GM18520 (cell line): ENCODE data around the gene THPO.

Experiments used
- ATAC-seq: cut with Tn5 transposase; IDR thresholded peaks from one replicate; pipeline ENCODE4 v1.9.1; 2021; ENCODE audit not compliant: unreplicated experiment

Gene THPO

GRCh38 chr3:184377882-184378445 is at the start of gene THPO:
TSS of gene THPO (minus strand) at chr3:184378207. CDS start at chr3:184376259, 1,948 bp downstream.
- ATAC-seq = no peak

GRCh38 chr3:184426691-184427141 is 48.7 kb upstream of the THPO start:
- ATAC-seq = no peak

- no peak for ATAC-seq
Observed at GRCh38 chr3:184423561-184423960, 45.6 kb upstream of the THPO start.

GRCh38 chr3:184419171-184419570 is 41.2 kb upstream of the THPO start:
- no peak for ATAC-seq

- ATAC-seq = no peak
Observed at GRCh38 chr3:184417619-184418327, 39.8 kb upstream of the THPO start.

GRCh38 chr3:184415203-184415490 is 37.1 kb upstream of the THPO start:
- no peak for ATAC-seq

- ATAC-seq = no peak
Observed at GRCh38 chr3:184414418-184415202, 36.6 kb upstream of the THPO start.

GRCh38 chr3:184409946-184410500 is 32.0 kb upstream of the THPO start:
- no peak for ATAC-seq

GRCh38 chr3:184409331-184409926 is 31.4 kb upstream of the THPO start:
- no peak for ATAC-seq

GRCh38 chr3:184405075-184406030 is 27.3 kb upstream of the THPO start:
- ATAC-seq = no peak

GRCh38 chr3:184399410-184399809 is 21.4 kb upstream of the THPO start:
- no peak for ATAC-seq

- ATAC-seq = no peak
Observed at GRCh38 chr3:184395320-184395660, 17.3 kb upstream of the THPO start.

- no peak for ATAC-seq
Observed at GRCh38 chr3:184391266-184391665, 13.3 kb upstream of the THPO start.

- ATAC-seq = no peak
Observed at GRCh38 chr3:184389935-184390528, 12.0 kb upstream of the THPO start.

- ATAC-seq = no peak
Observed at GRCh38 chr3:184389384-184389783, 11.4 kb upstream of the THPO start.

GRCh38 chr3:184388936-184389230 is 10.9 kb upstream of the THPO start:
- ATAC-seq = no peak

- no peak for ATAC-seq
Observed at GRCh38 chr3:184388164-184388935, 10.3 kb upstream of the THPO start.

- ATAC-seq = no peak
Observed at GRCh38 chr3:184387174-184387714, 9.2 kb upstream of the THPO start.
